GM21717 (cell line): Measurements from ENCODE around the gene SEC16A.

Experiments
- ATAC-seq: cut with Tn5 transposase; IDR thresholded peaks from one replicate; pipeline ENCODE4 v1.9.1; 2021; ENCODE audit warnings: mild to moderate bottlenecking, moderate library complexity; ENCODE audit not compliant: unreplicated experiment

The SEC16A gene

DNA sequence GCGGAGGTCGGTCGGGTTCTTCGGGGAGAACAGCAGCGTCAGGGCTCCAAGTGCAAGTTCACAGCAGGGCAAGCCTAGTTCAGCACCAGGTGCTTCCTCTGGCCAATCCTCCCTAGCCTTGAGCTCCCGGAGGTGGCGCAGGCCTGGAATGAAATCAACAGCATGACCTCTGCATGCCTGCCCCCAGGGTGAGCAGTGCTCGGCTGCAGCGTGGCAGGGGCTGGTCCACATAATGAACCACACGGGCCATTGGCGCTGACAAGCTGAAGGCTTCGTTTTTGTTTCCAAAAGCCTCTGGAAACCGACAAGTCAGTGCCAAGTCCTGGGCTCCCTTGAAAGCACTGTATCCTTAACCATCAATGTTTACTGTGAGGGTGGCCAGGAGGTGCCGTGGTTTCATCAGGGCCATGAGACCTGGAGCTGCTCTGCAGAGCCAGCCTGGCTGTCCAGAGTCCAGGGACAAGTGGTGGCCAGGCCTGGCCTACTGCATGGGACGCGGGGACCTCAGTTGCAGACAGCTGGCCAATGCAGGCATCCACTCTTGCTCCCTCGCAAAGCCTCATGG lies 41.1 kb downstream of the SEC16A start:
- ATAC-seq = no peak

- ATAC-seq = no peak
Measured at GRCh38 chr9:136441191-136441680, 41.6 kb downstream of the SEC16A start.

DNA sequence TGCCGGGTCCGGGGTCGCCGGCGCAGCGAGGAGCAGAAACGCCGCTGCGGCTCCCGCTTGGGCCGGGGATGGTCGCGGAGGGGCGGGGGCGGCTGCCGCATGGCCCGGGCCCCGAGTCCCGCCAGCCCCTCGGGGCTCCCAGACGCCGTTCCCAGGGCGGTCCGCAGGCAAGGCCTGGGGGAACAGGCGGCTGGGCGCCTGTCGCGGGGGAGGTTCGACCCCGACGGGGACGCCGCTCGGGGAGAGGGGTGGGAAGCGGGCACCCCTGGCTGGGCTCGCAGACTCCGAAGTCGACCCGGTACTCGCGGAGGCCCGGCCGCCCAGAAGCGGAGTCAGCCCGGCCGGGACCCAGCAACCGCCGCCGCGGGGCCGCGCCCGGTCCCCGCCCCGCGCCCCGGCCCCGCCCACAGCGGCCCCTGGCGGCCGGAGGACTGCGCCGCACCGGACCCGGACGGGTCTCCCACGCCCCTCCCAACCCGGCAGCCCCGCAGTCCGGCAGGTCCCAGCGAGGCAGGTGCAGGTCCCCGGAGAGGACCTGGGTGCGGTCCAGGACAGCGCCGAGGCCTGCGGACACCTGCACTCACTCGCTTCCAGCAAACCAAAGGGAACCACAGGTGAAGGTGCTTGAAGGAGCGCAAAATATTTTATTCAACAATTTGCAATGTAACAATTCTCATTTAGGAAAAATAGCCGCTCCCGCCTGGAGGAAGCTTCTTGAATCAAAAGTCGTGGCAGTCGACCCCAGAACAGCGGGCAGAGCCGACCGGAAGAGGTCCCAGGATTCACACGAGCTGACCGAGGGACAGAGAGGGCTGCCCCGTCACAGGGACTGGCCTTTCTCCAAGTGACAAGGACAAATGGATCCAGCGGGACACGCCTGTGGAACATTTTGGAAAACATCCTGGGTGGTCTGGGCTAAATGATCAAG lies 43.1 kb downstream of the SEC16A start, which contains the start of gene INPP5E:
Gene INPP5E, minus strand, starts transcription at position 365 of the 928 bp plus-strand sequence. CDS start 426 bp downstream, outside the sequence.
- peak; percentile 56 for ATAC-seq

GRCh38 chr9:136438548-136439480 lies 44.0 kb downstream of the SEC16A start:
- peak; percentile 30 for ATAC-seq

- no peak for ATAC-seq
Measured at GRCh38 chr9:136437839-136438547, 44.8 kb downstream of the SEC16A start.

DNA sequence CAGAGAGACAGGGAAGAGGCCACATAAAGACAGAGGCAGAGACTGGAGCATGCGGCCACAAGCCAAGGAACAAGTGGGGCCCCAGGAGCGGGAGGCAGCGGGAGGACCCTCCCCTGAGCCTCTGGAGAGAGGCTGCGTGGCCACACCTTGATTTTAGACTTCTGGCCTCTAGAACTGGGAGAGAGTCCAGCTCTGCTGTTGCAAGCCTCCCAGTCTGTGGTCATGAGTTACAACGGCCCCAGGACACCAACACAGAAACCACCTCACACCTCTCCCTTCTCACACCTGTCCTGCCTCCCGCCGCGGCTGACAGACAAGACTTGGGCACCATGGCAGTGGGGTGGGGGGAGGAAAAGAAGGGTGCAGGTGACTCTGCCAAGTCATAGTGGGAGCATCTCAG lies 45.4 kb downstream of the SEC16A start:
- no peak for ATAC-seq

- ATAC-seq = no peak
Measured at GRCh38 chr9:136436055-136436634, 46.7 kb downstream of the SEC16A start.

DNA sequence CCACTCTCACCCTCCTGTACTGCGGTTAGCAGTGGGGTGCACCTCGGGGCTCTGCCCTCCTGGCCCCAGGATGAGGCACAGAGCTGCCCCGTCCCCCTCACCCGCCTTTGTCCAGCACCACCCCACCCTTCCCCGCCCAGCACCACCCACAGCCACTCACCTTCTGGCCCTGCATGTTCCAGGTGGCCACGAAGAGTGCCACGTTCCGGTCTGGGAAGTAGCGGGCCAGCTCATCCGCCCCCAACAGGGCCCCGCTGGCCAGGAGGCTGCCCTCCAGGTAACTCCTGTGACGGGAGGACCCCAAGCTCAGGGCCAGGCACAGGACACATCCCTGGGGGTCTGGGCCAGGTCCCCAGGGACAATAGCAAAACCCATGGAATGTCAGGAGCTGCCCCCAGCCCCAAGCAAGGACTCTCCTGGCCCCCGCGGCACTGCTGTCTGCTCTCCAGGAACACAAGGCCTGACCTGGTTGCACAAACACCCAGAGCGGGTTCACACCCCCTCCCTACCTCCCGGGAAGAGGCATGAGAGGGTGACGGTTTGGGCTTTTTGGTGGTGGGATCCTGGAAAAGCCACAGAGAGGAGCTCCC lies 48.2 kb downstream of the SEC16A start:
- ATAC-seq = no peak

DNA sequence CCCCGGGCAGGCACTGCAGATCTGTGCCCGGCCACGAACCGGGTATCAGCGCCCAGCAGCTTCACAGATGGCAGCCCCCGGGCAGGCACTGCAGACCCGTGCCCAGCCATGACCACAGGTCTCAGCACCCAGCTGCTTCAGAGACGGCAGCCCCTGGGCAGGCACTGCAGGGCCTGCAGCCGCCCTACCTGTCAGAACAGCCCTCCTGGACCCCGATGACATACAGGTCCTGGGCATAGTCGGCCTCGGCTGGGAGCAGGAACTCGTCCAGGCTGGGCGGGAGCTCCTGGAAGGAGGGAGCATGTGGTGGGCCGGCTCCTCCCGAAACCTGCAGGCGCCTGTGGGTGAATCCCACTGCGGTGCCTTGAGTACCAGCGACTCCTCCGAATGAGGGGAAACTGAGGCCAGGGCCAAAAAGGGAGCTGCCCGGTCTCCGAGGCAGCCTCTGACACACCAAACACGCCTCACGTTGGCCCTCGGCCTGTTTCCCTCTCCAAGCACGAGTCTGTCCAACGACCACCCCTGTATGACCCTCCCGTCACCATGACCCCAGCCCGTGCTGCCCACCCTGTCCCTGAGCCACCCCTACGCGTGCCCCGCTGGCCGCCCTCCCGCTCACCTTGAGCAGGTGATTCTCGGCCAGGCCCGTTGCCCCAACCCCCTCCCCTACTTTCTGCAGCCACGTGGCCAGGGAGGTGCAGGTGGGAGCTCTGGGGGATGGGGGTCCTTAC lies 48.8 kb downstream of the SEC16A start:
- no peak for ATAC-seq

DNA sequence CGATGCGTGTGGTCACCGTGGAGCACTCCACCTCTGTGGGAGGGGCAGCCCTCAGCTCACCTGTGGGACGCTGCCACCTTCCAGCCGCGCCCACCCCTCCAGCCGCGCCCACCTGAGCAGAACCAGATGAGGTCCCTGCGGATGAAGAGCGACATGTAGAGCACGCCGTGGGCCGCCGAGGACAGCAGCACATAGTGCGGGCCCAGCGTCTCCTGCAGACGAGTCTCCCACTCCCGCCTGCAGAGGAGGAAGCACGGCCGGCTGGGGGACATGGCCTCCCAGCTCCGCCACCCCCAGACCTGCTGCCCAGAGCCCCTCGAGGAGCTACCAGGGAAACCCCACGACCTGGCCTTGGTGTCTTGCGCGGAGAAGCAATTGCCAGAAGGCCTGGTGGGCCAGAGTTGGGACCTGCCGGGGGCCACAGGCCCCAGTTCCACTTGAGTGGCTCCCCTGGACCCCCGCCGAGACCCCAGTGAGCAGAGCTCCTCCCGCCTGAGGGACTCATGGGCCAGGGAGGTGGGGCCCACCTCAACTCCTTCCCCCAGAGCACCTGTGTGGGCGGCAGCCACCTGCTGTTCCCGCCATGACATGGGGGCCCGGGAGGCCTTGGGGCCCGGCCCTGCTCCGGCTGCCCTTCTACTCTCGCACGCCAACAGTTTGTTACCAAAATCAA lies 49.7 kb downstream of the SEC16A start:
- ATAC-seq = no peak

- ATAC-seq = no peak
Measured at GRCh38 chr9:136432591-136432990, 50.2 kb downstream of the SEC16A start.

DNA sequence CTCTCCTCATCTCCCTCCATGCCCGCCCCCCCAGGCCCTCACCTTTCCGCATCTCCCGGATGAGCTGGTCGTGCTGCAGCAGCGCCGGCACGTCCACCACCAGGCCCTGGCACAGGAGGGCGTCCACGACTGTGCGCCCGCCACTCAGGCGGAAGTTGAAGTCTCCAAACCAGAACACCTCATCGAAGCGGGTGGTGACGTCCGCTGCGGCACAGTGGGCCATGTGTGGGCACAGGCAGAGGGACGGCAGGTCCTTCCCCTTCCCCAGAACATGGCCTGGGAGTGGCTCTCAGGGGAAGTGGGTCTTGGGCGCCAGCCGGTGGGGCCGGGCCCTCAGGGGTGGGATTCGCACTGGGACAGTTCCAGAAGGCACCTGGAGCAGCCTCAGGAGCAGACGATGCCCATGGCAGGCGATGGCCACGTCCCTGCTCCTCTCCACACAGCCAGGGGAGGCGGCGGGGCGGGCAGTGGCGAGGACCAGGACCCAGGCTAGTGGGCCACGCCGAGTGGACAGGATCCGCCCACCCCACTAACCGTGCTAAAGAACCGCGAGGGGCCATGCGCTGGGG lies 51.0 kb downstream of the SEC16A start:
- ATAC-seq = no peak

- no peak for ATAC-seq
Measured at GRCh38 chr9:136430588-136431234, 52.1 kb downstream of the SEC16A start.

DNA sequence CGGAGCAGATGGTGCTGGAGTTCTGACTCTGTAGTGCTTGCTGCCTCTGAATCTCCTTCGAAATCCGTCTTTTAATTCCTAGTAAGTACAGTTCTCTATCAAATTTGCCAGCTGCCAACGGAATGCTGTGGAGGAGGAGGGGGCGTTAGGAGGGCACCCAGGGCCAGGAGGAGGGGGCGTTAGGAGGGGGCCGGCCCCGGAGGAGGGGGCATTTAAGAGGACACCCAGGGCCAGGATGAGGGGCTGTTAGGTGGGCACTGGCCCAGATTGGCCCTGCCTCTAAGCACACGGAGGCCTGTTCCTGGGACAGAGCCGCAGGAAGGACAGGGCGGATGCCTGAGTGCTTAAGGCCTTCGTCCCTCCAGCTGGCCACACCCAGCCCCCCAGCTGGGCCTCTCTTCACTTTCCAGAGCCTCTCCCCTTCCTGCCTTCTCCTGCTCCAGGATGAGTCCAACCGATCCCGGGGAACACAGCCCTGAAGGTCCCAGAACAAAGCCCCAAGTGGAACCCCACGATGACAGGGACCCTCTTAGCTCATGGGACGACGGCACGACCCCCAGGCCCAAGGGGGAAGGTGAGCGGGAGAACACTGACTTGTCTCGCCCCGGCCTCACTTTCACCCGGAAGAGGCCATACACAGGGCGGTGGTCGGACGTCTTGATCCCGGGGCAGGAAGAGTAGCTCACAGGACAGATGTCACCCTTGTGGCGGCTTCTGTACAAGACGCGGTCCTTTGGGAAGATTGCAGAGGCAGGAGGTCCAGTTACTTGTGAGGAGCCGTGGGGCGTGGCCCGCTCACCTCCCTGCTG lies 53.0 kb downstream of the SEC16A start:
- ATAC-seq = no peak

GRCh38 chr9:136429075-136429628 lies 53.7 kb downstream of the SEC16A start:
- no peak for ATAC-seq

DNA sequence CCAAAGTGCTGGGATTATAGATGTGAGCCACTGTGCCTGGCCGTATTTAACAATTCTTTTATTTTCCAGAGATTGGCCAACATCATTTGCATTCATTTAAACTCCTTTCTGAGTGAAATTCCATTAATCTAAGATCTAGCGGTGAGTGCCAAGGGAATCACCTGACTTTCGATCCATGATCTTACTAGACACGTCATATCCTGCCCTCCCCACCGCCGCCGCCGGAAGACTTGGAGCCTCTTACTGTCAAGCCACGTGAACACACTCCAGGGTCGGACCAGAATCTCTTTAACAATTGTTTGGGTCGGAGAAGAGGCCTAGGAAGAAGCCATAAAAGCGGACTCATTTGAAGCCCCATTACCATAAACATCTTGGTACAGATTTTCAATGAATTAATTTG lies 56.1 kb downstream of the SEC16A start:
- no peak for ATAC-seq
